ENCODE data around the gene NTM.

DNA sequence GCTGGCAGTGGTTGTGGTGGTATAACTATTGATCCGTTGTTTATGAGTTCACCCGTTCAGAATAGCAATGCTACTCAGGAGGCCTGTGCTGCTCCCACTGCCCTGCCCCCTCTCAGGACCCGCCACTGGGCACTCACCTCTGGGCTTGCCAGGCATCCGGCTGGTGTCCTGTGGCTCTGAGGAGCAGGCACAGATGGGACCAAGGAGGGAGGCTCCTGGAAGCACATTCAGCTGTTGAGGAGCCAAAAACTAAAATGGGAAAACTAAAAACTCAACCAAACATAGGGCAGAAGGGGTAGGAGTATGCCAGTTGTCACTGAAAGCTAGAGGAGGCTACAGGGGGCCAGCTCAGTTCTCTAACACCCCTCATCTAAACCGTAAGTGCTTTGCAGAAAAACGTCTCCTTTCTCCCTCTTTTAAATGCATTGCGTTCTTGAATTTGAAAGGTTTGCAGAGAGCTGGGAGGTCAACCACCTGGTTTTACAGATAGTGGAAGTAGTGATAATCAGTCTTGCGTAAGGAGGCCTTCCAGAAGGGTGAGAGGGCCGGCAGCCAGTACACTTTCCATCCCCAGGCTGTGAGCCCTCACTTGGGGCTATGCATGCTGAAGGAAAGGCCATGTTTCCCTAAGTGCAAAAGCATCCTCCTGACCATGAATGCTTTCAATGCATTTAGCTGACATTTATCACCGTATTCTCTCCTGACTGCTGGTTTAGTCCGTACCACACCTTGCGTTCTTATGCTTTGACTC lies 547.4 kb downstream of the NTM start:
- TF ChIP-seq, protein P1, sequence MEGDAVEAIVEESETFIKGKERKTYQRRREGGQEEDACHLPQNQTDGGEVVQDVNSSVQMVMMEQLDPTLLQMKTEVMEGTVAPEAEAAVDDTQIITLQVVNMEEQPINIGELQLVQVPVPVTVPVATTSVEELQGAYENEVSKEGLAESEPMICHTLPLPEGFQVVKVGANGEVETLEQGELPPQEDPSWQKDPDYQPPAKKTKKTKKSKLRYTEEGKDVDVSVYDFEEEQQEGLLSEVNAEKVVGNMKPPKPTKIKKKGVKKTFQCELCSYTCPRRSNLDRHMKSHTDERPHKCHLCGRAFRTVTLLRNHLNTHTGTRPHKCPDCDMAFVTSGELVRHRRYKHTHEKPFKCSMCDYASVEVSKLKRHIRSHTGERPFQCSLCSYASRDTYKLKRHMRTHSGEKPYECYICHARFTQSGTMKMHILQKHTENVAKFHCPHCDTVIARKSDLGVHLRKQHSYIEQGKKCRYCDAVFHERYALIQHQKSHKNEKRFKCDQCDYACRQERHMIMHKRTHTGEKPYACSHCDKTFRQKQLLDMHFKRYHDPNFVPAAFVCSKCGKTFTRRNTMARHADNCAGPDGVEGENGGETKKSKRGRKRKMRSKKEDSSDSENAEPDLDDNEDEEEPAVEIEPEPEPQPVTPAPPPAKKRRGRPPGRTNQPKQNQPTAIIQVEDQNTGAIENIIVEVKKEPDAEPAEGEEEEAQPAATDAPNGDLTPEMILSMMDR (IDR thresholded peaks at IDR 0.05; ENCODE audit: poor library complexity, severe bottlenecking) = no peak
- TF ChIP-seq MXI1 (conservative IDR thresholded peaks at IDR 0.05; ENCODE audit: poor library complexity, severe bottlenecking) (no peak), POLR2AphosphoS5 (IDR thresholded peaks at IDR 0.05) (no peak), RAD21 (conservative IDR thresholded peaks at IDR 0.05) (no peak), EZH2 (IDR thresholded peaks at IDR 0.05; ENCODE audit: borderline replicate concordance, insufficient read depth, low read length, poor library complexity, severe bottlenecking) (no peak), TAF1 (IDR thresholded peaks at IDR 0.05; ENCODE audit: low read depth) (no peak)

Measured in neural cell (in vitro differentiated cells).